Endothelial cell of umbilical vein (primary cell): ENCODE results near the gene TNFRSF14. TPM values are rescaled to one million over a fixed set of nuclear protein-coding genes. Genes with fewer than 3 reads are reported as not detected.

Experiments
- BruUV-seq: library from RNA; stranded (reverse); fragments of 400-500 nt; replicated peaks from 2 replicates; lab custom pipeline; 2021; lab: Mats Ljungman, UMichigan
- CTCF ChIA-PET: fragments of 300-600, 350-600 bp; sonication (Branson Sonifier 250); formaldehyde crosslinking; loops from one replicate; lab custom pipeline; 2021; ENCODE audit warnings: antibody characterized with exemption, inconsistent platforms; lab: Charles Lee
- POLR2A ChIA-PET: fragments of 300-600, 350-600 bp; sonication (Branson Sonifier 250); formaldehyde crosslinking; loops from one replicate; lab custom pipeline; 2021; ENCODE audit warnings: antibody characterized with exemption, inconsistent platforms; lab: Charles Lee
- DNase-seq: peaks from one replicate; pipeline ENCODE4 v3.0.0-alpha.2; 2011; ENCODE audit warnings: low read depth, low spot score
- FAIRE-seq: peaks from 2 replicates; lab custom pipeline; 2011; peaks lifted over from hg19 to GRCh38; lab: Jason Lieb, UNC
- H2AFZ ChIP-seq: 2 replicates; pipeline ENCODE4 v1.6.0; 2012; ENCODE audit warnings: low read depth, low read length, control low read depth, inconsistent platforms
- H3K27ac ChIP-seq: 2 replicates; pipeline ENCODE4 v1.5.1; 2011; ENCODE audit warnings: low read depth, mild to moderate bottlenecking, control low read depth, low read length, moderate library complexity; ENCODE audit not compliant: insufficient read depth
- H3K27me3 ChIP-seq, 2 experiments: 2 replicates each; pipeline versions ENCODE4 v1.6.0 to v1.6.1; 2011; ENCODE audit warnings: low read length in 2 of 2, mixed read lengths in 1 of 2; ENCODE audit not compliant: control insufficient read depth in 2 of 2, insufficient read depth in 2 of 2
- H3K36me3 ChIP-seq, 2 experiments: 2 replicates in 1 of 2; 3 replicates in 1 of 2; pipeline ENCODE4 v1.5.1; 2011; ENCODE audit warnings: low read length in 2 of 2, mild to moderate bottlenecking in 1 of 2, moderate library complexity in 1 of 2; ENCODE audit not compliant: control insufficient read depth in 2 of 2, insufficient read depth in 2 of 2; ENCODE audit errors: extremely low read depth in 1 of 2
- H3K4me1 ChIP-seq: 3 replicates; pipeline ENCODE4 v1.5.1; 2011; ENCODE audit warnings: mild to moderate bottlenecking, low read length; ENCODE audit not compliant: control insufficient read depth, insufficient read depth; ENCODE audit errors: extremely low read depth
- H3K4me2 ChIP-seq: 2 replicates; pipeline ENCODE4 v1.6.1; 2011; ENCODE audit warnings: low read length, control low read depth, mixed read lengths; ENCODE audit not compliant: insufficient read depth
- H3K4me3 ChIP-seq, 3 experiments: fragments of 200-600 bp in 1 of 3; sonication (generic), shearing (Covaris generic) in 1 of 3; replicated peaks in 1 of 3; 2 replicates each; pipeline ENCODE4 v1.5.1; 2011 to 2016; ENCODE audit warnings: control low read depth in 3 of 3, low read length in 3 of 3, mild to moderate bottlenecking in 2 of 3, inconsistent platforms in 1 of 3, low read depth in 1 of 3, moderate library complexity in 1 of 3; ENCODE audit not compliant: insufficient read depth in 1 of 3
- H3K79me2 ChIP-seq: 2 replicates; pipeline ENCODE4 v1.6.0; 2012; ENCODE audit warnings: low read length, inconsistent platforms; ENCODE audit not compliant: control insufficient read depth, insufficient read depth
- H3K9ac ChIP-seq: replicated peaks from 2 replicates; pipeline ENCODE3; 2011; ENCODE audit warnings: low read length, control low read depth; ENCODE audit not compliant: insufficient read depth; ENCODE audit errors: extremely low read depth
- H3K9me1 ChIP-seq: replicated peaks from 3 replicates; pipeline ENCODE4 v1.6.0; 2011; ENCODE audit warnings: mild to moderate bottlenecking, low read length; ENCODE audit not compliant: control insufficient read depth, insufficient read depth; ENCODE audit errors: extremely low read depth
- H3K9me3 ChIP-seq: replicated peaks from 2 replicates; pipeline ENCODE4 v1.5.1; 2012; ENCODE audit warnings: low read length, inconsistent platforms; ENCODE audit not compliant: control insufficient read depth, insufficient read depth
- H4K20me1 ChIP-seq: replicated peaks from 2 replicates; pipeline ENCODE3; 2011; ENCODE audit warnings: mild to moderate bottlenecking, low read length; ENCODE audit not compliant: control insufficient read depth, insufficient read depth; ENCODE audit errors: extremely low read depth
- CTCF ChIP-seq, 2 donors: IDR thresholded peaks; 1 replicate in 1 of 2; 2 replicates in 1 of 2; pipeline ENCODE4 v1.5.1; 2011; ENCODE audit warnings: low read length in 2 of 2, mild to moderate bottlenecking in 2 of 2, moderate library complexity in 2 of 2, control low read depth in 1 of 2, inconsistent platforms in 1 of 2, low read depth in 1 of 2; ENCODE audit not compliant: insufficient read depth in 1 of 2; ENCODE audit errors: extremely low read depth in 1 of 2
- EZH2 ChIP-seq: IDR thresholded peaks from 2 replicates; pipeline ENCODE4 v1.6.1; 2012; ENCODE audit warnings: borderline replicate concordance, low read depth, mild to moderate bottlenecking, moderate library complexity, low read length, inconsistent platforms; ENCODE audit not compliant: severe bottlenecking
- FOS ChIP-seq: IDR thresholded peaks from 2 replicates; pipeline ENCODE4 v1.6.1; 2011; ENCODE audit warnings: mild to moderate bottlenecking, low read length, moderate library complexity, borderline replicate concordance; ENCODE audit not compliant: insufficient read depth
- GATA2 ChIP-seq: IDR thresholded peaks from 2 replicates; pipeline ENCODE4 v1.7.0; 2011; ENCODE audit warnings: low read depth, mild to moderate bottlenecking, moderate library complexity, mixed read lengths, low read length; ENCODE audit not compliant: insufficient read length, insufficient read depth
- JUN ChIP-seq: IDR thresholded peaks from 2 replicates; pipeline ENCODE4 v1.6.1; 2011; ENCODE audit warnings: borderline replicate concordance, low read depth; ENCODE audit not compliant: insufficient read length, insufficient read depth
- MAX ChIP-seq: IDR thresholded peaks from 2 replicates; pipeline ENCODE4 v1.6.1; 2011; ENCODE audit not compliant: insufficient read depth, insufficient read length
- MYC ChIP-seq: IDR thresholded peaks from one replicate; pipeline ENCODE4 v1.6.1; 2011; ENCODE audit warnings: mild to moderate bottlenecking, low read depth, low read length
- POLR2A ChIP-seq: IDR thresholded peaks from 2 replicates; pipeline ENCODE4 v1.6.1; 2012; ENCODE audit warnings: low read depth, mild to moderate bottlenecking, control low read depth, low read length
- POLR2AphosphoS5 ChIP-seq: IDR thresholded peaks from 2 replicates; pipeline ENCODE4 v1.6.1; 2012; ENCODE audit warnings: low read depth, mild to moderate bottlenecking, control low read depth, low read length, moderate library complexity; ENCODE audit not compliant: insufficient read depth
- dilution Hi-C: fragments of 300-500 bp; cut with MboI; formaldehyde crosslinking; loops from one replicate; pipeline ENCODE4 v1.15.0; 2019; ENCODE audit warnings: low sequenced_read_pairs; ENCODE audit not compliant: extremely low pct_ligation_motif_present
- intact Hi-C: fragments of 100-400 bp; cut with micrococcal nuclease; formaldehyde crosslinking; loops from one replicate; pipeline ENCODE4 v1.10.0; 2022
- polyA plus RNA-seq, 4 experiments: library from polyadenylated mRNA; depleted of rRNA in 3 of 4; stranded (reverse) in 3 of 4; unstranded in 1 of 4; fragments of >200 nt; gene quantifications; 2 replicates each; pipeline versions ENCODE4 v1.2.1 to v1.2.3, GENCODE V29; 2011 to 2012; ENCODE audit warnings: missing spikeins in 1 of 4
- total RNA-seq: library from RNA; stranded (reverse); gene quantifications from 2 replicates; pipeline ENCODE4 v1.2.3, GENCODE V29; 2021

Gene TNFRSF14
- total and polyA plus RNA-seq, 2 donors (not counting 3 experiments of a cell fraction or from before 2014, with no cell fraction given): 40.9 to 49.4 TPM

- Histone ChIP-seq H3K79me2 (no peaks in the 10 kb centered on the region), H3K4me2 (no peak overlapping the region), H3K9me3 (no peaks in the 10 kb centered on the region), H3K36me3 (no peaks in the 10 kb centered on the region), H3K27me3 (peaks cover 2 to 4% of the 10 kb centered on the region in 2 experiments), H2AFZ (no peak overlapping the region), H4K20me1 (no peaks in the 10 kb centered on the region), H3K27ac (no peak overlapping the region), H3K4me1 (no peaks in the 10 kb centered on the region), H3K9me1 (no peaks in the 10 kb centered on the region), H3K9ac (no peak overlapping the region), H3K4me3 (no peak overlapping the region)
- dilution Hi-C loops (no loop called here), intact Hi-C loops (no loop called here)
- ChIA-PET CTCF (no interaction called here), POLR2A (no interaction called here)
- FAIRE-seq (no peak), DNase-seq (no peak)
- no TSS peak for BruUV-seq
- TF ChIP-seq CTCF (IDR thresholded peaks at IDR 0.05; ENCODE audit: extremely low read depth in 1 of 2, insufficient read depth in 1 of 2, low read depth in 1 of 2, low read length in 2 of 2): no peak
- no peak for TF ChIP-seq JUN
- TF ChIP-seq FOS: no peak
- TF ChIP-seq POLR2AphosphoS5: no peak
- no peak for TF ChIP-seq GATA2
- no peak for TF ChIP-seq MYC
- TF ChIP-seq EZH2: no peak
- TF ChIP-seq POLR2A: no peak
- TF ChIP-seq MAX: no peak
Measured at GRCh38 chr1:2571348-2571747, 15.2 kb downstream of the TNFRSF14 start.
